Esophagus (tissue), 2 donors: ENCODE results near the gene HIC2. TPM values are rescaled to one million over a fixed set of nuclear protein-coding genes. Genes with fewer than 3 reads are reported as not detected.
"Not testable (repeated sequence)": the region's sequence is repeated elsewhere in the genome, so short reads cannot be mapped to it uniquely, and the experiment has no call there.

Experiments used
- H3K27ac ChIP-seq, 2 donors: one replicate each; pipeline ENCODE4 v1.5.1; 2013; ENCODE audit warnings: low read depth in 2 of 2, mild to moderate bottlenecking in 2 of 2, inconsistent platforms in 1 of 2, low read length in 1 of 2, moderate library complexity in 1 of 2
- H3K27me3 ChIP-seq, 2 donors: one replicate each; pipeline ENCODE4 v1.6.1; 2013; ENCODE audit warnings: low read length in 2 of 2, control low read depth in 1 of 2, mild to moderate bottlenecking in 1 of 2; ENCODE audit not compliant: insufficient read depth in 2 of 2, control insufficient read depth in 1 of 2
- H3K36me3 ChIP-seq, 2 donors: one replicate each; pipeline ENCODE4 v1.6.1; 2013; ENCODE audit warnings: low read length in 1 of 2; ENCODE audit not compliant: control insufficient read depth in 2 of 2, insufficient read depth in 2 of 2
- H3K4me1 ChIP-seq, 2 donors: one replicate each; pipeline ENCODE4 v1.6.1; 2013; ENCODE audit warnings: low read length in 1 of 2; ENCODE audit not compliant: control insufficient read depth in 2 of 2, insufficient read depth in 2 of 2
- H3K4me3 ChIP-seq, 2 donors: one replicate each; pipeline ENCODE4 v1.5.1; 2013; ENCODE audit warnings: low read length in 2 of 2, mild to moderate bottlenecking in 2 of 2, low read depth in 1 of 2, moderate library complexity in 1 of 2
- H3K9me3 ChIP-seq, 2 donors: one replicate each; pipeline ENCODE4 v1.6.1; 2013; ENCODE audit warnings: mild to moderate bottlenecking in 2 of 2, low read depth in 1 of 2, low read length in 1 of 2, moderate library complexity in 1 of 2; ENCODE audit not compliant: control insufficient read depth in 2 of 2, insufficient read depth in 1 of 2
- WGBS, 2 donors: extraction: QIAGEN DNeasy Blood & Tissue Kit; methylation state at CpG; one replicate each; pipeline ENCODE4 v1.1.7; 2013; 5-methylcytosine and 5-hydroxymethylcytosine counted together
- polyA plus RNA-seq, 2 donors: library from polyadenylated mRNA; stranded (reverse); fragments of 200-250 nt; gene quantifications; one replicate each; pipeline ENCODE4 v1.2.3, GENCODE V29; 2013
- donor health status: healthy with polysubstance abuse.
- donor health status: Bipolar disorder and iron deficiency.

The HIC2 gene
- polyA plus RNA-seq, 2 donors: 1.6 to 2.2 TPM

- WGBS, 2 donors: no CpG with 5 or more reads among the region's 15 CpGs
- H3K27ac ChIP-seq, H3K4me1 ChIP-seq: not testable (repeated sequence)
Measured at GRCh38 chr22:21434378-21435233, 17.4 kb downstream of the HIC2 start.

GRCh38 chr22:21435998-21436810 is 19.0 kb downstream of the HIC2 start:
- H3K27ac ChIP-seq: peak overlapping the region; percentile 55 to 57
- 21 to 32% methylated on average over 2 to 4 of the region's 12 CpGs for WGBS, 2 donors
- H3K4me3 ChIP-seq, H3K4me1 ChIP-seq, H3K27me3 ChIP-seq, H3K36me3 ChIP-seq, H3K9me3 ChIP-seq: not testable (repeated sequence)

More at GRCh38 chr22:21434378-21435233, 17.4 kb downstream of the HIC2 start:
- not testable (repeated sequence) for H3K36me3 ChIP-seq, H3K9me3 ChIP-seq, H3K27me3 ChIP-seq, H3K4me3 ChIP-seq

GRCh38 chr22:21438013-21438412 is 20.8 kb downstream of the HIC2 start:
- H3K9me3 ChIP-seq, H3K27me3 ChIP-seq, H3K4me3 ChIP-seq, H3K4me1 ChIP-seq, H3K36me3 ChIP-seq, H3K27ac ChIP-seq: not testable (repeated sequence)
- 82 to 90% methylated on average over 4 of the region's 6 CpGs for WGBS, 2 donors

GRCh38 chr22:21440018-21440636 is 23.0 kb downstream of the HIC2 start:
- not testable (repeated sequence) for H3K27ac ChIP-seq, H3K4me1 ChIP-seq, H3K27me3 ChIP-seq, H3K4me3 ChIP-seq, H3K9me3 ChIP-seq
- no CpG with 5 or more reads among the region's 10 CpGs for WGBS, 2 donors
- H3K36me3 ChIP-seq: peaks cover 2 to 13% of the 10 kb centered on the region in 2 donors

GRCh38 chr22:21440676-21441075 is 23.5 kb downstream of the HIC2 start:
- H3K4me3 ChIP-seq, H3K9me3 ChIP-seq, H3K27me3 ChIP-seq, H3K27ac ChIP-seq, H3K4me1 ChIP-seq: not testable (repeated sequence)
- peaks cover 8 to 14% of the 10 kb centered on the region in 2 donors for H3K36me3 ChIP-seq
- no CpG with 5 or more reads among the region's 16 CpGs for WGBS, 2 donors

GRCh38 chr22:21441170-21441569 is 24.0 kb downstream of the HIC2 start:
- Histone ChIP-seq H3K36me3 (peaks cover 9 to 19% of the 10 kb centered on the region in 2 donors), H3K27ac (peak overlapping the region in 1 of 2 donors; percentile 21)
- not testable (repeated sequence) for H3K4me3 ChIP-seq, H3K27me3 ChIP-seq, H3K4me1 ChIP-seq, H3K9me3 ChIP-seq
- 91 to 94% methylated on average over 2 of the region's 6 CpGs for WGBS, 2 donors

GRCh38 chr22:21442123-21442522 is 25.0 kb downstream of the HIC2 start:
- H3K36me3 ChIP-seq: peaks cover 14 to 27% of the 10 kb centered on the region in 2 donors
- not testable (repeated sequence) for H3K4me3 ChIP-seq, H3K27ac ChIP-seq, H3K9me3 ChIP-seq, H3K27me3 ChIP-seq, H3K4me1 ChIP-seq
- no CpG with 5 or more reads among the region's 9 CpGs for WGBS, 2 donors

- H3K4me3 ChIP-seq, H3K27ac ChIP-seq, H3K4me1 ChIP-seq, H3K9me3 ChIP-seq, H3K27me3 ChIP-seq: not testable (repeated sequence)
- H3K36me3 ChIP-seq: peaks cover 16 to 28% of the 10 kb centered on the region in 2 donors
- 96 to 100% methylated on average over 1 to 3 of the region's 15 CpGs for WGBS, 2 donors
Measured at GRCh38 chr22:21442646-21443045, 25.5 kb downstream of the HIC2 start.

GRCh38 chr22:21443057-21443734 is 26.0 kb downstream of the HIC2 start:
- no peaks in the 10 kb centered on the region for H3K4me1 ChIP-seq
- no peak overlapping the region for H3K4me3 ChIP-seq
- WGBS, 2 donors: 90 to 91% methylated on average over 13 of the region's 13 CpGs
- peaks cover 16 to 29% of the 10 kb centered on the region in 2 donors for H3K36me3 ChIP-seq
- no peaks in the 10 kb centered on the region for H3K27me3 ChIP-seq
- no peak overlapping the region for H3K27ac ChIP-seq
- H3K9me3 ChIP-seq: no peaks in the 10 kb centered on the region
